Measurements from ENCODE around the gene RETREG2.

Gene RETREG2

DNA sequence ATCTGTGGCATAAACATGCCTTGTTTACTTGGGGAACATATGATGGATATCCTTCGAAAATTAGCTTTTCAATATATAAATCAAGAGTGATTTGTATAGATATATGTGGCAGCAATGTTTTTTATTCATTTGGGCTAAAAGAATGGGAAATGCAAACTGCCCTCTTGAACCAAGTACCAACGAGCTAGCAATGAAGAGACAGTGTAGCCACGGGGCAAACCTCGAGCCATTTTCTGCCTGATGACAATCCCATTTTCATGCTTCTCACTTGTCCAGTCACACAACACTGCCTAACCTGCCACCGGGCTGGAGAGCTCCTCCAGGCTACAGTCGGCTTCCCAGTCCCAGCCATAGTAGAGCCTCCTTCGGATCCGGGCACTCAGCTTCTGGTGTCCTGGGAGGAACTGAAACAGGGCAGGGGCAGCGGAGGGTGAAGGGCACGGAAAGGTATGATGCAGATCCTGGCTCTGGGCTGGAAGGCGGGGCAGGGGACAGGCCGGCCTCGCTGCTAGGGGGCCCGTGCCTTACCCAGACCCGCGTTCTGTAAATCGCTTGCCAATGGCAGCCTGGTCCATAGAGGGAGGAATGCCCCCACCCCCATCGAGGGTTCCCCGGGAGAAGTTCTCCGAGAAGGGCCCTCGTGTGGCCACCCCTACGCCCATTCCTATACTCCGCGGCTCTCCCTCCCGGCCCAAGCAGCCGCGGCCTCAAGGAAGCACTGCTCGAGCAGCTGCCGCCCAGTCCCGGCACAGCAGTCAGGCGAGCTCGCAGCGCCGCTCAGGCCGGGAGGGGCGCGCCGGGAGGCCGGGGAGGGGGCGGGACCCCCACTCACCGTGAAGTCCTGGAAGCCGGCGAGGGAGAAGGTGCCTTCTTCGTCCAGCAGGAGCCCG lies 1.9 kb upstream of the RETREG2 start:
- peak; percentile 58 for DNase-seq
- H3K36me3 ChIP-seq, result peaks cover 12% of the 10 kb centered on the region

DNA sequence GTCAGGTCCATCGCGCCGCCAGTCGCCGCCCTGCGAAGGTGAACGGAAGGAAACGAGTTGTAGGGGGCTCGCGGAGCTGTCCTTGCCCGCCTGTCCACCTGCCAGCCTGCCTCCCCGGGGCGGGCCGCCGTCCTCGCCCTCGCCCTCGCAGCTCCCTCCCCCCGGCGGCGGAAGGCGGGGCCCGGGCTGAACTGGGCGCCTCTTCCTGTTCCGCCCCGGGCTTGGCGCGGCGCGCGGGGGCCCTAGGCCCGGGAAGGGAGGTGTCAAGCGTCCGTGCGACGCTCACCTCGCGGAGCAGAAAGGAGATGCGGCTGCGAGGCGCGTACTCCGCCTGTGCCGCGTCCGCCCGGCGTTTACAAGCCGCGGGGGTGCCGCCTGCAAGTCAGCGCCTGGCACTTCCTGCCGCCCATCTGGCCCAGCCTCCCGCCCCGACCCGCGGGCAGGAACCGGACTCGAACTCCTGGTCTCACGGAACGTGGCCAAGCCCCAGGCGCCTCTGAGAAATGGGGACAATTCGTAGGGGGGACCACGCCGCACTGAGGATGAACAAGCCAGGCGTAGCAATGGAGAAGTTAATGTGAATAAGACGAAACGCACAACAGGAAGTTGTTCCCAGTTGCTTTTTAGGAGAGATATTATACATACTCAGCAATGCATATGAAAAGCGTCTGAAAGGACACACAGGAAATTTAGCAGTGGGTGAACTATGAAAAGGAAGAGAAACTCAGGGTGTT lies 1.1 kb upstream of the RETREG2 start, which contains the start of gene CNPPD1:
Gene CNPPD1 (minus strand): TSS at position 108 of the 734 bp plus-strand sequence. CDS start 97 bp downstream, at position 11.
- DNase-seq, result peak; percentile 89
- Histone ChIP-seq H3K27me3 (no peaks in the 10 kb centered on the region), H3K4me1 (no peaks in the 10 kb centered on the region), H3K36me3 (peaks cover 18% of the 10 kb centered on the region), H3K9me3 (no peaks in the 10 kb centered on the region), H3K4me3 (ENCODE audit: low read depth, low read length) (peak within 1 kb of the TSS; percentile 61)
- TF ChIP-seq, protein P1, sequence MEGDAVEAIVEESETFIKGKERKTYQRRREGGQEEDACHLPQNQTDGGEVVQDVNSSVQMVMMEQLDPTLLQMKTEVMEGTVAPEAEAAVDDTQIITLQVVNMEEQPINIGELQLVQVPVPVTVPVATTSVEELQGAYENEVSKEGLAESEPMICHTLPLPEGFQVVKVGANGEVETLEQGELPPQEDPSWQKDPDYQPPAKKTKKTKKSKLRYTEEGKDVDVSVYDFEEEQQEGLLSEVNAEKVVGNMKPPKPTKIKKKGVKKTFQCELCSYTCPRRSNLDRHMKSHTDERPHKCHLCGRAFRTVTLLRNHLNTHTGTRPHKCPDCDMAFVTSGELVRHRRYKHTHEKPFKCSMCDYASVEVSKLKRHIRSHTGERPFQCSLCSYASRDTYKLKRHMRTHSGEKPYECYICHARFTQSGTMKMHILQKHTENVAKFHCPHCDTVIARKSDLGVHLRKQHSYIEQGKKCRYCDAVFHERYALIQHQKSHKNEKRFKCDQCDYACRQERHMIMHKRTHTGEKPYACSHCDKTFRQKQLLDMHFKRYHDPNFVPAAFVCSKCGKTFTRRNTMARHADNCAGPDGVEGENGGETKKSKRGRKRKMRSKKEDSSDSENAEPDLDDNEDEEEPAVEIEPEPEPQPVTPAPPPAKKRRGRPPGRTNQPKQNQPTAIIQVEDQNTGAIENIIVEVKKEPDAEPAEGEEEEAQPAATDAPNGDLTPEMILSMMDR (IDR thresholded peaks at IDR 0.05; ENCODE audit: low read depth, low read length), result no peak

More for the DNA sequence above, 1.9 kb upstream of the RETREG2 start:
- H3K4me1 ChIP-seq, result no peaks in the 10 kb centered on the region
- H3K9me3 ChIP-seq, result no peaks in the 10 kb centered on the region
- H3K27me3 ChIP-seq, result no peaks in the 10 kb centered on the region
- peak overlapping the region; percentile 61 for H3K4me3 ChIP-seq (ENCODE audit: low read depth, low read length)
- TF ChIP-seq, protein P1 (IDR thresholded peaks at IDR 0.05; ENCODE audit: low read depth, low read length), result no peak

DNA sequence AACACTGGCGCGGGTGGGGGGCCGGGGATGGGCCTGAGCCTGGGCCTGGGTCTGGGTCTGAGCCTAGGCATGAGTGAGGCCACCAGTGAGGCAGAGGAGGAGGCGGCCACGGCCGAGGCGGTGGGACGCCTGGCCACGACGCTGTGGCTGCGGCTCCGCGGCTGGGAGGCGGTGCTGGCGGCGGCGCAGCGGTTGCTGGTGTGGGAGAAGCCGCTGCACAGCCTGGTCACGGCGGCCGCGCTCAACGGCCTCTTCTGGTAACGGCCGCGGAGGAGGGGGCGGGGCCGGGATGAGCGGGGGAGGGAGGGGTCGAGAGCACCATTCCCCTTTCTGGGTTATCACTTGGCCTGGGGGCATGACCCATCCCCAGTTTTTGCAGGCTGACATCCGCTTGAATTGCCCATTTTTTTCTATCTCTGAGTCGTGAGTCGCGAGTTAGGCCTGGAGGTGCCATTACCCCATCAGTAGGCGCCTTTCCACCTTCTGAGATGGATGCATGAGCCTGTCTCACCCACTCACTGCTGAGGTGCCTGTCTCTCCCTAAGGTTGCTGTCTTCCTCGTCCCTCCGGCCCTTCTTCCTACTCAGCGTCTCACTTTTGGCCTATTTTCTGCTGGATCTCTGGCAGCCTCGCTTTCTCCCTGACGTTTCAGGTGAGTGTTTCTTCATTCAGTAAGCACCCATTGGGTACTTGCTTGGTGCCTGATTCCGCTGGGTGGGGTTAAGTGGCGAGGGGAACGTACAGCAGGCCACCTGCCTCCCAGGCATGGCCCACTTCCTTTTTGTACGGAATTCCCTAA lies 501 bp downstream of the RETREG2 start:
- Histone ChIP-seq H3K4me1 (no peaks in the 10 kb centered on the region), H3K4me3 (ENCODE audit: low read depth, low read length) (peak overlapping the region; percentile 66), H3K36me3 (peaks cover 20% of the 10 kb centered on the region), H3K9me3 (no peaks in the 10 kb centered on the region), H3K27me3 (no peaks in the 10 kb centered on the region)
- TF ChIP-seq, protein P1 (IDR thresholded peaks at IDR 0.05; ENCODE audit: low read depth, low read length), result no peak
- DNase-seq, result peak; percentile 57

DNA sequence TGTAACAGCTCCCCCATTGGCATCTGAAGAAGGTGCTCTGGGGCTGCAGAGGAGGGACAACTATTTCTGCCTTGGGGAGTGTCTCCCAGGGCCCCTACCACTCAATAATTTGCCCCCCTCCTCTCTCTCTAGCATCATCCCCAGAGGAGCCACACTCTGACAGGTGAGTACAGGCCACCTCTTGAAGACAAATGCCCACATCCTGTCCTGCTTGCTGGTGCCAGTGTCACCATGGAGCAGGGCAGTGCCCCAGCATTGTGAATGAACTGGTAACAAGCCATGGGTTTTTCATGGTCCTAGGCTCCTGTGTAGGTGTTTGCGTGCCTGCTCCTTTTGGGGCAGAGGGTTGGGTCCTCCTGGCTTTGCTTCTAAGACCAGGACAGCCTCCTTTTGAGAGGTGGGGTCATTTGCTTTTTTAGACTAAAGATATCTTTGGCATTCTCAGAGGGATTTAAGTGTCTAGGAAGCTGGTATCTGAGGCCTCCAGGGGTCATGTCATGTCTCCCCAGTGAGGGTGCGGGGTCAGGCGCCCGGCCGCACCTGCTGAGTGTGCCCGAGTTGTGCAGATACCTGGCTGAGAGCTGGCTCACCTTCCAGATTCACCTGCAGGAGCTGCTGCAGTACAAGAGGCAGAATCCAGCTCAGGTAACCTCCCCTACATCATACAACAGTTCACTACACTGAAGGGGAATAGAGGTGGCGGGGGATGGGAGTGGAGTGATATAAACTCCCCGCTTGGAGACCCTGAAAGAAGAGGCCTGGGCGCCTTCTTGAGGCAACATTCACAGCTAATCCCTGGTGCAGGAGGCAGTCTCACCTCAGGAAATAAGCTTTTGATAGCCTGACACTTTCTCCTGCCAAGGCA lies 1.8 kb downstream of the RETREG2 start:
- Histone ChIP-seq H3K9me3 (no peaks in the 10 kb centered on the region), H3K4me3 (ENCODE audit: low read depth, low read length) (no peak overlapping the region), H3K4me1 (no peaks in the 10 kb centered on the region), H3K36me3 (peaks cover 21% of the 10 kb centered on the region), H3K27me3 (no peaks in the 10 kb centered on the region)
- TF ChIP-seq, protein P1 (IDR thresholded peaks at IDR 0.05; ENCODE audit: low read depth, low read length), result no peak
- DNase-seq, result no peak

DNA sequence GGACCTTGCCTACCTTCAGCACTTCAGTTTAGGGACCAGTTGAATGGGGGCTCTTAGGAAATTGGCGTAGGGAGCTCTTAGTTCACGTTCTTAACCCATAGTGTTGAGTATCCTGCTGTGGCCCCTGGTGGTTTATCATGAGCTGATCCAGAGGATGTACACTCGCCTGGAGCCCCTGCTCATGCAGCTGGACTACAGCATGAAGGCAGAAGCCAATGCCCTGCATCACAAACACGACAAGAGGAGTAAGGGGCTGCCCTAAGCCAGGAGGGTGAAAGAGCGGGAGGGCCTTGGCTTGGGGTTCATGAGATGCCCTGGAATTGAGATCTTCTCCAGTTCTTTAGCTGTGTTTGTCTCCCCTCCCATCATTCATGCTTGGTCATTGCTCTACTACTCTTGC lies 2.9 kb downstream of the RETREG2 start:
- H3K27me3 ChIP-seq, result no peaks in the 10 kb centered on the region
- TF ChIP-seq, protein P1 (IDR thresholded peaks at IDR 0.05; ENCODE audit: low read depth, low read length), result no peak
- no peaks in the 10 kb centered on the region for H3K9me3 ChIP-seq
- H3K36me3 ChIP-seq, result peaks cover 21% of the 10 kb centered on the region
- H3K4me1 ChIP-seq, result no peaks in the 10 kb centered on the region
- H3K4me3 ChIP-seq (ENCODE audit: low read depth, low read length), result no peak overlapping the region
- DNase-seq, result no peak

Measured in BE2C (cell line).